Loucy (cell line): ENCODE measurements around the gene AKT1.

Experiments
- EZH2phosphoT487 ChIP-seq: fragments of 200-600 bp; IDR thresholded peaks from 2 replicates; pipeline ENCODE4 v1.6.1; 2018; ENCODE audit warnings: antibody characterized with exemption, mild to moderate bottlenecking, moderate library complexity, borderline replicate concordance
- TF ChIP-seq, protein P1 (sequence below): fragments of 200-600 bp; sonication (generic); conservative IDR thresholded peaks from 2 replicates; pipeline ENCODE4 v1.5.1; 2014; ENCODE audit warnings: mild to moderate bottlenecking, antibody characterized with exemption, low read length

DNA sequence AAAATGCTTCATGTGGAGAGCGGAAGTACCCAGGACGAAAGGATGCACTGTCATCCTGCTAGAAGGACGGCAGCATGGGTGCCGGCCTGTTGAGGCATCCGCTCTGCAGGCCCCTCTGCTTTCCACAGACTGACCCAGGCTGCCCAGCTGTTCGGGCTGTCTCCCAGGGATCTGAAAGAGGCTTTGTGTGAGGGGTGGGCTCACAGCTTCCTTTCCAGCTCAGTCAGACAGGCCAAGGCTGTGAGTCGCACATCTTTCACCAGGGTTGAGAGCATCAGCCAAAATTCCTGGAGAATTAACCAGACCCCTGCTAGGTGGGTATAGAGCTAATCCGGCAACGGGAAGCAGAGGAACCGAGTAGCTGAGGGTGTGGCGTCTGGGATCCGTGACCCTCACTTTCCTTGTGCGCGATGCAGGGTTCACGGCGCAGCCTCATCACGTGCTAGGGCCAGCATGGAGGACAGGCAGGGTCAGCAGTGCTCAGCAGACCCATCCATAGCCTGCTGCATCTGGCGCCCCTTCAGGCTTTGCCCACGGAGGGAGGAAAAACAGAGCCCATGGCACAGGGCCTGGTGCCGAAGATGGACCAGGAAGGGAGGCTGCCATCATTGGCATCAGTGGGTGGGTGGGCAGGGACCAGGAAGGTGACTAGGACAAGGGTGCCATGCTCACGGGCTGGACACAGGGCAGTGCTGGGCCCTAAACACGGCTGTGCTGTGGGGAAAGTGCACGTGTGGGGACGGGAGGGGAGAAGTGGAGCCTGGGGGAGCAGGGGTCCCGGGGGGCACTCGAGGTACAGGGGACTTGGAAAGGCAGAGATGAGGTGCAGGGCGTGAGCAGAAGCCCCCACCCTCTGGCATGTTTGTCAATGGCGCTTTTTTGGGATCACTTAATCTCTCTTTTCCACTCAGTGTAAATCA is 51.8 kb downstream of the AKT1 start:
- TF ChIP-seq, protein P1, sequence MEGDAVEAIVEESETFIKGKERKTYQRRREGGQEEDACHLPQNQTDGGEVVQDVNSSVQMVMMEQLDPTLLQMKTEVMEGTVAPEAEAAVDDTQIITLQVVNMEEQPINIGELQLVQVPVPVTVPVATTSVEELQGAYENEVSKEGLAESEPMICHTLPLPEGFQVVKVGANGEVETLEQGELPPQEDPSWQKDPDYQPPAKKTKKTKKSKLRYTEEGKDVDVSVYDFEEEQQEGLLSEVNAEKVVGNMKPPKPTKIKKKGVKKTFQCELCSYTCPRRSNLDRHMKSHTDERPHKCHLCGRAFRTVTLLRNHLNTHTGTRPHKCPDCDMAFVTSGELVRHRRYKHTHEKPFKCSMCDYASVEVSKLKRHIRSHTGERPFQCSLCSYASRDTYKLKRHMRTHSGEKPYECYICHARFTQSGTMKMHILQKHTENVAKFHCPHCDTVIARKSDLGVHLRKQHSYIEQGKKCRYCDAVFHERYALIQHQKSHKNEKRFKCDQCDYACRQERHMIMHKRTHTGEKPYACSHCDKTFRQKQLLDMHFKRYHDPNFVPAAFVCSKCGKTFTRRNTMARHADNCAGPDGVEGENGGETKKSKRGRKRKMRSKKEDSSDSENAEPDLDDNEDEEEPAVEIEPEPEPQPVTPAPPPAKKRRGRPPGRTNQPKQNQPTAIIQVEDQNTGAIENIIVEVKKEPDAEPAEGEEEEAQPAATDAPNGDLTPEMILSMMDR, result no peak
- no peak for TF ChIP-seq EZH2phosphoT487
